ENCODE measurements around the gene C6orf89.

DNA sequence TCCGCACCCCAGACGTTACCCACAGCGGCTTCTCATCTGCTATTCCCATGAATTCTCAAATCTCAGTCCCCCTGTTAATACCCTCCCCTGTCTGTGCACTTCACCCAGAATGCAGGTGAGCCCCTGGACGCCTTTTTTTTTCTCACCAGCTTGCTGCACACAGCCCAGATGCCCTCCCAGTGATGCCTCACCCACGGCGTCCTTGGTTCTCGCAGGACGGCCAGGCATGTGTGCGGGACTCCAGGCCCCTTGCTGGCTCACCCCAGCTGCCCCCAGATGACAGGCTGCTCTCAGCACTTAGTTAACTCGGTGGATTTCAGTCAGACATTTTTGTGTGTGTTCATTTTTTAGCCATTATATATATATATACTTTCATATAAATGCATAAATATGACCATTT is 43.4 kb downstream of the C6orf89 start:
- TF ChIP-seq, protein P1, sequence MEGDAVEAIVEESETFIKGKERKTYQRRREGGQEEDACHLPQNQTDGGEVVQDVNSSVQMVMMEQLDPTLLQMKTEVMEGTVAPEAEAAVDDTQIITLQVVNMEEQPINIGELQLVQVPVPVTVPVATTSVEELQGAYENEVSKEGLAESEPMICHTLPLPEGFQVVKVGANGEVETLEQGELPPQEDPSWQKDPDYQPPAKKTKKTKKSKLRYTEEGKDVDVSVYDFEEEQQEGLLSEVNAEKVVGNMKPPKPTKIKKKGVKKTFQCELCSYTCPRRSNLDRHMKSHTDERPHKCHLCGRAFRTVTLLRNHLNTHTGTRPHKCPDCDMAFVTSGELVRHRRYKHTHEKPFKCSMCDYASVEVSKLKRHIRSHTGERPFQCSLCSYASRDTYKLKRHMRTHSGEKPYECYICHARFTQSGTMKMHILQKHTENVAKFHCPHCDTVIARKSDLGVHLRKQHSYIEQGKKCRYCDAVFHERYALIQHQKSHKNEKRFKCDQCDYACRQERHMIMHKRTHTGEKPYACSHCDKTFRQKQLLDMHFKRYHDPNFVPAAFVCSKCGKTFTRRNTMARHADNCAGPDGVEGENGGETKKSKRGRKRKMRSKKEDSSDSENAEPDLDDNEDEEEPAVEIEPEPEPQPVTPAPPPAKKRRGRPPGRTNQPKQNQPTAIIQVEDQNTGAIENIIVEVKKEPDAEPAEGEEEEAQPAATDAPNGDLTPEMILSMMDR (conservative IDR thresholded peaks at IDR 0.05; ENCODE audit: low read length) = no peak
- TF ChIP-seq EZH2phosphoT487 (IDR thresholded peaks at IDR 0.05; ENCODE audit: borderline replicate concordance) = no peak

All from Loucy (cell line).